Osteocyte (in vitro differentiated cells): Measurements from ENCODE around the gene MEMO1. TPM values are rescaled to one million over a fixed set of nuclear protein-coding genes. Genes with fewer than 3 reads are reported as not detected.
"Not testable (repeated sequence)": the region's sequence is repeated elsewhere in the genome, so short reads cannot be mapped to it uniquely, and the experiment has no call there.

Source experiments
- DNase-seq: peaks from one replicate; pipeline ENCODE4 v3.0.0; 2021; ENCODE audit warnings: mixed read lengths; ENCODE audit not compliant: unreplicated experiment; ENCODE audit errors: extremely low spot score
- H3K27ac Mint-ChIP-seq: one replicate; pipeline ENCODE4 v1.8.0; 2021; ENCODE audit warnings: mild to moderate bottlenecking, mixed read lengths; ENCODE audit not compliant: unreplicated experiment
- H3K27me3 Mint-ChIP-seq: one replicate; pipeline ENCODE4 v1.8.0; 2021; ENCODE audit warnings: mixed read lengths; ENCODE audit not compliant: unreplicated experiment
- H3K36me3 Mint-ChIP-seq: one replicate; pipeline ENCODE4 v1.8.0; 2021; ENCODE audit warnings: mixed read lengths; ENCODE audit not compliant: unreplicated experiment
- H3K4me1 Mint-ChIP-seq: one replicate; pipeline ENCODE4 v1.8.0; 2021; ENCODE audit warnings: mixed read lengths; ENCODE audit not compliant: unreplicated experiment
- H3K4me3 Mint-ChIP-seq: one replicate; pipeline ENCODE4 v1.8.0; 2021; ENCODE audit warnings: mild to moderate bottlenecking, moderate library complexity, mixed read lengths; ENCODE audit not compliant: unreplicated experiment
- H3K9me3 Mint-ChIP-seq: one replicate; pipeline ENCODE4 v1.8.0; 2021; ENCODE audit warnings: mixed read lengths; ENCODE audit not compliant: unreplicated experiment
- total RNA-seq: library from RNA; stranded (reverse); gene quantifications from 2 replicates; pipeline ENCODE4 v1.2.1, GENCODE V29; 2021
- TF ChIP-seq, protein P1 (sequence below): fragments of 200-600 bp; sonication (generic); IDR thresholded peaks from 2 replicates; pipeline ENCODE4 v1.5.0; 2021; ENCODE audit warnings: antibody characterized with exemption, mild to moderate bottlenecking, moderate library complexity

Gene MEMO1
- total RNA-seq, 1 donor from 2014 or later: 48.1 TPM

- TF ChIP-seq, protein P1, sequence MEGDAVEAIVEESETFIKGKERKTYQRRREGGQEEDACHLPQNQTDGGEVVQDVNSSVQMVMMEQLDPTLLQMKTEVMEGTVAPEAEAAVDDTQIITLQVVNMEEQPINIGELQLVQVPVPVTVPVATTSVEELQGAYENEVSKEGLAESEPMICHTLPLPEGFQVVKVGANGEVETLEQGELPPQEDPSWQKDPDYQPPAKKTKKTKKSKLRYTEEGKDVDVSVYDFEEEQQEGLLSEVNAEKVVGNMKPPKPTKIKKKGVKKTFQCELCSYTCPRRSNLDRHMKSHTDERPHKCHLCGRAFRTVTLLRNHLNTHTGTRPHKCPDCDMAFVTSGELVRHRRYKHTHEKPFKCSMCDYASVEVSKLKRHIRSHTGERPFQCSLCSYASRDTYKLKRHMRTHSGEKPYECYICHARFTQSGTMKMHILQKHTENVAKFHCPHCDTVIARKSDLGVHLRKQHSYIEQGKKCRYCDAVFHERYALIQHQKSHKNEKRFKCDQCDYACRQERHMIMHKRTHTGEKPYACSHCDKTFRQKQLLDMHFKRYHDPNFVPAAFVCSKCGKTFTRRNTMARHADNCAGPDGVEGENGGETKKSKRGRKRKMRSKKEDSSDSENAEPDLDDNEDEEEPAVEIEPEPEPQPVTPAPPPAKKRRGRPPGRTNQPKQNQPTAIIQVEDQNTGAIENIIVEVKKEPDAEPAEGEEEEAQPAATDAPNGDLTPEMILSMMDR: no peak
- Mint-ChIP-seq H3K27ac (no peak overlapping the region), H3K27me3 (no peaks in the 10 kb centered on the region), H3K4me3 (no peak overlapping the region), H3K9me3 (no peaks in the 10 kb centered on the region), H3K36me3 (no peaks in the 10 kb centered on the region), H3K4me1 (no peaks in the 10 kb centered on the region)
- no peak for DNase-seq
Measured at GRCh38 chr2:31859959-31860358, 150.8 kb downstream of the MEMO1 start.

- Mint-ChIP-seq H3K27me3 (no peaks in the 10 kb centered on the region), H3K4me1 (no peaks in the 10 kb centered on the region), H3K36me3 (peaks cover 21% of the 10 kb centered on the region), H3K27ac (no peak overlapping the region), H3K4me3 (no peak overlapping the region), H3K9me3 (no peaks in the 10 kb centered on the region)
- TF ChIP-seq, protein P1: no peak
- DNase-seq: no peak
Measured at GRCh38 chr2:31853521-31853920, 157.3 kb downstream of the MEMO1 start.

DNA sequence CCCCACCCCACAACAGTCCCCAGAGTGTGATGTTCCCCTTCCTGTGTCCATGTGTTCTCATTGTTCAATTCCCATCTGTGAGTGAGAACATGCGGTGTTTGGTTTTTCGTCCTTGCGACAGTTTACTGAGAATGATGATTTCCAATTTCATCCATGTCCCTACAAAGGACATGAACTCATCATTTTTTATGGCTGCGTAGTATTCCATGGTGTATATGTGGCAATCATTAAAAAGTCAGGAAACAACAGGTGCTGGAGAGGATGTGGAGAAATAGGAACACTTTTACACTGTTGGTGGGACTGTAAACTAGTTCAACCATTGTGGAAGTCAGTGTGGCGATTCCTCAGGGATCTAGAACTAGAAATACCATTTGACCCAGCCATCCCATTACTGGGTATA lies 168.7 kb downstream of the MEMO1 start:
- not testable (repeated sequence) for DNase-seq, H3K27me3 Mint-ChIP-seq, H3K4me1 Mint-ChIP-seq, H3K27ac Mint-ChIP-seq, H3K4me3 Mint-ChIP-seq, H3K9me3 Mint-ChIP-seq, H3K36me3 Mint-ChIP-seq

DNA sequence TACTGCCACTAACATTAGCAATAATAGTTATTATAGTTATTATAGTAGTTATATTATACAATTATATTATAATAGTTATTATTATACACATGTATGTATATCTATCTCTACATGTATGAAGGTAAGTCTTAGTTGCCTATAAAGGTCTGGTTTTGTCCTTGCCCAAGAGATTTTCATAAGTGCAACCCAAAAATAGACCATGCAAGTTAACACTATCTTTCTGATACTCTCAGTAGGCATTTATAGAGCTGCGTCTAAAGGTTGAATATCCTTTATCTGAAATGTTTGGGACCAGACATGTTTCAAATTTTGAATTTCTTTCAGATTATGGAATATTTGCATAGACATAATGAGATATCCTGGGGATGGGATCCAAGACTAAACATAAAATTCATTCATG lies 175.4 kb downstream of the MEMO1 start:
- Mint-ChIP-seq H3K27me3 (no peaks in the 10 kb centered on the region), H3K27ac (no peak overlapping the region), H3K4me1 (no peaks in the 10 kb centered on the region), H3K36me3 (no peaks in the 10 kb centered on the region), H3K4me3 (no peak overlapping the region), H3K9me3 (peaks cover 12% of the 10 kb centered on the region)
- DNase-seq: no peak
- TF ChIP-seq, protein P1: no peak

GRCh38 chr2:31832363-31832762 lies 178.4 kb downstream of the MEMO1 start:
- H3K27ac Mint-ChIP-seq: no peak overlapping the region
- no peaks in the 10 kb centered on the region for H3K36me3 Mint-ChIP-seq
- H3K4me3 Mint-ChIP-seq: no peak overlapping the region
- peaks cover 27% of the 10 kb centered on the region for H3K9me3 Mint-ChIP-seq
- TF ChIP-seq, protein P1: no peak
- no peaks in the 10 kb centered on the region for H3K4me1 Mint-ChIP-seq
- no peak for DNase-seq
- H3K27me3 Mint-ChIP-seq: no peaks in the 10 kb centered on the region

DNA sequence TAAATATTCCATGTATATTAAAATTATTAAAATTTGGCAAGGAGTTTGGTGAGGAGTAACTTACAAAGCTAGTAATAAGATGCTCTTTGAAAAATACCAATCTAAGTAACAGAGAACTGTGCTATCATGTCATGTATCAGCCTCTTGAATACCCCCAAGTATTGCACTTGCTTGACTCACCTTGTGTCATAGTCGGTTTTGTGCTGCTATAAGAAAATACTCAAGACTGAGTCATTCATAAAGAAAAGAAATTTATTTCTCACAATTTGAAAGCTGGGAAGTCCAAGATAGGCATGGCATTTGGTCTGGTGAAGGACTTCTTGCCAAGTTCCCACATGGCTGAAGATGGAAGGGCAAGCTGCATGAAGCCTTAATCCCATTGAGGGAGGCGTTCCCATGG lies 179.2 kb downstream of the MEMO1 start:
- no peaks in the 10 kb centered on the region for H3K27me3 Mint-ChIP-seq
- H3K27ac Mint-ChIP-seq: no peak overlapping the region
- peaks cover 30% of the 10 kb centered on the region for H3K9me3 Mint-ChIP-seq
- no peaks in the 10 kb centered on the region for H3K36me3 Mint-ChIP-seq
- TF ChIP-seq, protein P1: no peak
- no peaks in the 10 kb centered on the region for H3K4me1 Mint-ChIP-seq
- H3K4me3 Mint-ChIP-seq: no peak overlapping the region
- DNase-seq: no peak
